Small intestine (tissue), 7 donors: ENCODE results near the gene CMIP. TPM values are rescaled to one million over a fixed set of nuclear protein-coding genes. Genes with fewer than 3 reads are reported as not detected.

ENCODE experiments used
- DNase-seq, 2 donors: peaks; one replicate each; pipeline versions ENCODE4 v3.0.0 to v3.0.0-alpha.2; 2013
- FAIRE-seq: peaks from 2 replicates; lab custom pipeline; 2012; peaks lifted over from hg19 to GRCh38; lab: Jason Lieb, UNC
- H3K27ac ChIP-seq, 3 donors: one replicate each; pipeline ENCODE4 v1.5.1; 2013; ENCODE audit warnings: low read length in 2 of 3, mild to moderate bottlenecking in 2 of 3, control low read depth in 1 of 3, inconsistent platforms in 1 of 3, low read depth in 1 of 3, moderate library complexity in 1 of 3
- H3K27me3 ChIP-seq, 3 donors: one replicate each; pipeline ENCODE4 v1.6.1; 2013; ENCODE audit warnings: low read length in 3 of 3, inconsistent platforms in 1 of 3; ENCODE audit not compliant: control insufficient read depth in 3 of 3, insufficient read depth in 3 of 3
- H3K36me3 ChIP-seq, 3 donors: one replicate each; pipeline ENCODE4 v1.6.1; 2013; ENCODE audit warnings: low read length in 3 of 3, inconsistent platforms in 1 of 3, low read depth in 1 of 3, mild to moderate bottlenecking in 1 of 3, moderate library complexity in 1 of 3; ENCODE audit not compliant: control insufficient read depth in 3 of 3, insufficient read depth in 2 of 3
- H3K4me1 ChIP-seq, 3 donors: one replicate each; pipeline ENCODE4 v1.6.1; 2013; ENCODE audit warnings: low read length in 2 of 3, inconsistent platforms in 1 of 3, low read depth in 1 of 3, mild to moderate bottlenecking in 1 of 3, moderate library complexity in 1 of 3; ENCODE audit not compliant: control insufficient read depth in 3 of 3, insufficient read depth in 2 of 3
- H3K4me3 ChIP-seq, 3 donors: one replicate each; pipeline ENCODE4 v1.5.1; 2013; ENCODE audit warnings: low read length in 3 of 3, control low read depth in 1 of 3, inconsistent platforms in 1 of 3, low read depth in 1 of 3, mild to moderate bottlenecking in 1 of 3, moderate library complexity in 1 of 3
- H3K9me3 ChIP-seq, 2 donors: one replicate each; pipeline ENCODE4 v1.6.1; 2013; ENCODE audit warnings: low read depth in 1 of 2, low read length in 1 of 2; ENCODE audit not compliant: control insufficient read depth in 2 of 2, insufficient read depth in 1 of 2
- WGBS, 3 donors: extraction: QIAGEN DNeasy Blood & Tissue Kit; methylation state at CpG; one replicate each; pipeline ENCODE4 v1.1.7; 2013; 5-methylcytosine and 5-hydroxymethylcytosine counted together
- polyA plus RNA-seq, 4 donors: library from polyadenylated mRNA; stranded (reverse) in 3 of 4; unstranded in 1 of 4; fragments of 200-250 nt in 3 of 4; fragments of 120-200 nt in 1 of 4; gene quantifications; one replicate each; pipeline versions ENCODE4 v1.2.1 to v1.2.3, GENCODE V29; 2013
- donor health status: healthy with polysubstance abuse.
- donor health status: control.
- donor health status: control.
- donor health status: Bipolar disorder and iron deficiency.
- donor health status: healthy.

Gene CMIP
- polyA plus RNA-seq, 4 donors = 43.8 to 74.7 (median 55.7) TPM

- WGBS, 3 donors = 87 to 90% (median 88%) methylated on average over 25 to 26 of the region's 26 CpGs
- Histone ChIP-seq H3K9me3 (no peaks in the 10 kb centered on the region), H3K27me3 (no peaks in the 10 kb centered on the region), H3K27ac (no peak overlapping the region), H3K4me3 (no peak overlapping the region), H3K4me1 (peaks cover 5 to 23% (median 22%) of the 10 kb centered on the region in 3 donors), H3K36me3 (peaks cover 0 to 56% (median 0%) of the 10 kb centered on the region in 3 donors)
- DNase-seq = no peak
- FAIRE-seq = no peak
These were observed 184.6 kb downstream of the CMIP start for GRCh38 chr16:81629034-81629802.

GRCh38 chr16:81629896-81630634, 185.5 kb downstream of the CMIP start:
- H3K27me3 ChIP-seq = no peaks in the 10 kb centered on the region
- WGBS, 3 donors = 92 to 95% (median 93%) methylated on average over 18 of the region's 18 CpGs
- no peak overlapping the region for H3K27ac ChIP-seq
- no peak overlapping the region for H3K4me3 ChIP-seq
- FAIRE-seq (no peak), DNase-seq (no peak)
- H3K36me3 ChIP-seq = peaks cover 0 to 62% (median 0%) of the 10 kb centered on the region in 3 donors
- peaks cover 5 to 28% (median 24%) of the 10 kb centered on the region in 3 donors for H3K4me1 ChIP-seq
- no peaks in the 10 kb centered on the region for H3K9me3 ChIP-seq

- WGBS, 3 donors = 82 to 86% (median 85%) methylated on average over 5 of the region's 5 CpGs
- Histone ChIP-seq H3K27me3 (no peaks in the 10 kb centered on the region), H3K27ac (peak overlapping the region in 1 of 3 donors; percentile 21), H3K9me3 (no peaks in the 10 kb centered on the region), H3K4me1 (peaks cover 5 to 32% (median 26%) of the 10 kb centered on the region in 3 donors), H3K4me3 (no peak overlapping the region), H3K36me3 (peaks cover 0 to 57% (median 0%) of the 10 kb centered on the region in 3 donors)
- no peak for FAIRE-seq
- DNase-seq = no peak
These were observed 186.0 kb downstream of the CMIP start for GRCh38 chr16:81630635-81631031.

GRCh38 chr16:81632392-81633146, 188.0 kb downstream of the CMIP start:
- WGBS, 3 donors = 46 to 55% (median 49%) methylated on average over 18 of the region's 18 CpGs
- DNase-seq (peak; percentile 35 to 63), FAIRE-seq (no peak)
- Histone ChIP-seq H3K9me3 (no peaks in the 10 kb centered on the region), H3K27me3 (no peaks in the 10 kb centered on the region), H3K36me3 (peaks cover 0 to 52% (median 0%) of the 10 kb centered on the region in 3 donors), H3K27ac (peak overlapping the region in 2 of 3 donors; percentile 25 to 91), H3K4me3 (no peak overlapping the region), H3K4me1 (peaks cover 5 to 35% (median 32%) of the 10 kb centered on the region in 3 donors)

- Histone ChIP-seq H3K4me1 (peaks cover 5 to 37% (median 32%) of the 10 kb centered on the region in 3 donors), H3K9me3 (no peaks in the 10 kb centered on the region), H3K27me3 (no peaks in the 10 kb centered on the region), H3K4me3 (no peak overlapping the region), H3K36me3 (peaks cover 0 to 52% (median 0%) of the 10 kb centered on the region in 3 donors), H3K27ac (peak overlapping the region in 2 of 3 donors; percentile 25 to 91)
- DNase-seq (no peak), FAIRE-seq (no peak)
- 53 to 60% (median 56%) methylated on average over 11 of the region's 11 CpGs for WGBS, 3 donors
These were observed 188.6 kb downstream of the CMIP start for GRCh38 chr16:81633147-81633619.

- FAIRE-seq (no peak), DNase-seq (no peak)
- WGBS, 3 donors = 69 to 81% (median 78%) methylated on average over 8 of the region's 8 CpGs
- Histone ChIP-seq H3K36me3 (peaks cover 0 to 52% (median 0%) of the 10 kb centered on the region in 3 donors), H3K9me3 (no peaks in the 10 kb centered on the region), H3K4me1 (peaks cover 5 to 38% (median 32%) of the 10 kb centered on the region in 3 donors), H3K27me3 (no peaks in the 10 kb centered on the region), H3K4me3 (no peak overlapping the region), H3K27ac (peak overlapping the region in 1 of 3 donors; percentile 91)
These were observed 189.2 kb downstream of the CMIP start for GRCh38 chr16:81633680-81634379.

- Histone ChIP-seq H3K4me3 (no peak overlapping the region), H3K4me1 (peaks cover 5 to 38% (median 32%) of the 10 kb centered on the region in 3 donors), H3K9me3 (no peaks in the 10 kb centered on the region), H3K27me3 (no peaks in the 10 kb centered on the region), H3K36me3 (peaks cover 0 to 46% (median 0%) of the 10 kb centered on the region in 3 donors), H3K27ac (peak overlapping the region in 1 of 3 donors; percentile 70)
- DNase-seq (no peak), FAIRE-seq (no peak)
- WGBS, 3 donors = 76 to 87% (median 78%) methylated on average over 13 of the region's 13 CpGs
These were observed 189.9 kb downstream of the CMIP start for GRCh38 chr16:81634380-81635062.
